GM19463 (cell line): ENCODE measurements around the gene MRM1.

Experiments
- ATAC-seq: cut with Tn5 transposase; IDR thresholded peaks from one replicate; pipeline ENCODE4 v1.9.1; 2021; ENCODE audit warnings: mild to moderate bottlenecking, moderate library complexity; ENCODE audit not compliant: unreplicated experiment

The MRM1 gene, protein sequence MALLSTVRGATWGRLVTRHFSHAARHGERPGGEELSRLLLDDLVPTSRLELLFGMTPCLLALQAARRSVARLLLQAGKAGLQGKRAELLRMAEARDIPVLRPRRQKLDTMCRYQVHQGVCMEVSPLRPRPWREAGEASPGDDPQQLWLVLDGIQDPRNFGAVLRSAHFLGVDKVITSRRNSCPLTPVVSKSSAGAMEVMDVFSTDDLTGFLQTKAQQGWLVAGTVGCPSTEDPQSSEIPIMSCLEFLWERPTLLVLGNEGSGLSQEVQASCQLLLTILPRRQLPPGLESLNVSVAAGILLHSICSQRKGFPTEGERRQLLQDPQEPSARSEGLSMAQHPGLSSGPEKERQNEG

DNA sequence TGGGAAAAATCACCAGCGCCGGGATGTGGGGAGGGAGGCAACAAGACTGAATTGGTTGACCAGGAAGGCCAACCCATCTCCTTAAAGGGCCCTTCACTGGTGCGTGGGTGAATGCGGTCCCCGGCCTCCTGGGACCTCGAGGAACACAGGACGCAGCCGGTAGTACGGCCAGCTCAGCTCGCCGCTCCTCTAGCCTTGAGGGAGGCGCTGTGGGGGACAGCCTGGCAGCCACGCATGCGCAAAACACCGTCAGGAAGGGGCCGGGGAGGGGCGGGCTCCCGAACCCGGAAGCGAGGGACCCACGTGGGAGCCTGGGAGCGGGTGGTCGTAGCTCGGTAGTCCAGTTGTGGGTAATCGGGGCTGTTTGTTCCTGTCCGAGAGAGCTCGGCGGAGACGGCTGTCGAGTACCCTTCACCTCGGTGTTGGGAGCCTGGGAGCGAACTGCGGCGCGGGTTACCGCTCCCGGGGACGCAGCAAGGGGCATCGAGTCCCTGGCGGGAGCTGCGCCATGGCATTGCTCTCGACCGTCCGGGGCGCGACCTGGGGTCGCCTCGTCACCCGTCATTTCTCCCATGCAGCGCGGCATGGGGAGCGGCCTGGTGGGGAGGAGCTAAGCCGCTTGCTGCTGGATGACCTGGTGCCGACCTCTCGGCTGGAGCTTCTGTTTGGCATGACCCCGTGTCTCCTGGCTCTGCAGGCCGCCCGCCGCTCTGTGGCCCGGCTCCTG, at the start of gene MRM1:
Gene MRM1 (plus strand): TSS at position 281 of the 727 bp plus-strand sequence. CDS start 228 bp downstream, at position 509.
- peak; percentile 83 for ATAC-seq

DNA sequence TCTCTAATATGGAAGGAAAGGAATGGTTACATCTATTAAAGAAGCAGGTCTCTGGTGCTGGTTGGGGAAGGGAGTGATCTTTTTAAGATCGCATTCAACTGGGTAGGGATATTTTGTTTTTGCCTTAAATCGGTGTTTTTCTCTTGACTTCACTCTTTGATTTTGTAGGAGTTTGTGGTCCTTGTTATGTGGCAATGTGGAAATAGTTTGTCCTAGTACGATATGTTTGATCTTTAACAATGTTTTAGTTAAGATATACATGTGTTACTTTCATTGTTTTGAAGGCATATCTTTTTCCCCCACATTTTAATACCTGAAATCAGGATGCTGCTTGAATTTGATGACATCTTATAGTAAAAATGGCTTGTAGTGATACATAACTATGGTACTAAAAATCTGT, 47.9 kb upstream of the MRM1 start:
- ATAC-seq, result no peak

DNA sequence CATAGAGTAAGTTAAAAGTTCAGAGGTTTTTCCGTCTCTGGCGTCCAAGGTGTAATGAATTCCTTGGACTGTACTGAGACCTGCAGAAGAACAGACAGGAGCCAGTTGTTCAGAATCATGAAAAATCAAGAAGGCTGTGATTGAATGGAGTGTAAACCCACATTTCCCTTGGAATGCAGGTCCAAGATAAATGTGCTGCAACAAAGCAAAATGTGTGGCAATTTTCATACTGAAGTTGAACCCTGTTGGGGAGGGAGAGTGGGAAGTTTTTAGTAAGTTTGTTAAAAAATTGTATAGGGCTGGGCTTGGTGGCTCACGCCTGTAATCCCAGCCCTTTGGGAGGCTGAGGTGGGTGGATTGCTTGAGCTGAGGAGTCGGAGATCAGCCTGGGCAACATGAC, 35.3 kb upstream of the MRM1 start:
- no peak for ATAC-seq

DNA sequence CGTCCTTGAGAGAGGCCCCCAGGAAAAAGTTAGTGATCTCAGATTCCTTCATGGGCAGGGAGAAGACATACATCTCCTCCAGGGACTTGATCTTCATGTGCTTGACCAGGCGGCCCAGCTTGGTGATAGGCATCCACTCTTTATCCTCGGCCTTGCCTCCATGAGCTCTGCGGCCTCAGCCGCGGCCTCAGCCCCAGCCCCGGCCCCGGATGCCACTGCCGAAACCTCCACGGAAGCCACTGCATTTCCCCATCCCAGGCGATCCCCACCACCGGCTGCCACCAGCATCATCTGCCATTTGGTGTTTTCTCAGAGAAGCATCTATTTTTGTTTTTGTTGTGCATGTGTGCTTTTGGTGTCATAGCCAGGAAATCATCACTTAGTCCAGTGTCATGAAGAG, 26.4 kb upstream of the MRM1 start:
- no peak for ATAC-seq

DNA sequence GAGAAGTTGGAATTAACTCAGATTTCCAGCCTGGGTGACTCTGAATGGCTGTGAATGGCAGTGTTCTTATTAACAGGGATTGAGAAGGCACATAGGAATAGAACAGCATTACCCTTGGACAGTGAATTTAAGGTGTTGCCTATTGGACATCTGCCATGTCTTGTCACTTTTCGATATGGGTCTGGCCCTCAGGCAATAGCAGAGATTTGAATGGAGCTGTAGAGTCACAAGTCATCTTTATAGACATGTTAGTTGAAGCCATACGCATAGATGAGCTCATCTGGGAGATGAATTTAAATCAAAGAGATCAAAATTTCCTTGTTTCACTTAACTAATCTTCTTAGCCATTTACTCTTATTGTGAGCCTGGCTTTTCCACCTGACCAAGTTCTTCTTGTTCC, 24.6 kb upstream of the MRM1 start:
- ATAC-seq, result no peak

DNA sequence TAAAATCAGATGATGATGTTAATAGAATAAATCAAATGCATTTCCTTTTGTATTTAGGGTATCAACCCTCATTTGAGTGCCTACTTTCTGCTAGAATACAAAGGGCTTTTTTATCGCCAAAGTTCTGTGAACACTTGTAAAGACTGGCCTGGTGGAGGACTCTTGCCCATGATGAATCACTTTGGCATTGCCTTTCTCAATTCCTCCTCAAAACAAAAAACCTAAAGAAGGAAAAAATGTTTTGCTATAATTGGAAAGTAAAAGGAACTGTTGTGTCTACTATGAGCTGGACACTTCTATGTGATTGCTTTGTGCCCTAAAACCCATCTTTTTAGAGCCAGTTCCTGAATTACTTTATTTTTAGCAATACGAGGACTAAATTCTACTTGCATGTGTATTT, 22.7 kb upstream of the MRM1 start:
- ATAC-seq, result no peak

DNA sequence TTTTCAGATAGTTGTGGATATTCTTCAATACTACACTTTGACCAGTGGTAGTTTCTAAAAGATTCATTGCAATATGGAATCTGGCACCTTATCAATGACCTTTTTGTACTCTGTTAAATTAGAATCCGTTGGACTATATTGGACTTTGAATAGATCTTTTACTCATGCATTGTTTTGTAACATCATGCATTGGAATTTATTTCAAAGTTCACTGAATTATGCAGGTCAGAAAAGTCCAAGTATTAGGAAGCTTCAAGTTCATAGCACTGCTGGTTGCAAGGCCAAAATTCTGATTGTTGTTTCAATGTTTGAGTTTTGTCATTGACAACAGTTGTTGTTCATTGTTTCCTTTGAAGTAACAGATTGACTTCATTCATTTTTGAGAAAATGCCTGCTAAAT, 17.6 kb upstream of the MRM1 start:
- ATAC-seq, result no peak

DNA sequence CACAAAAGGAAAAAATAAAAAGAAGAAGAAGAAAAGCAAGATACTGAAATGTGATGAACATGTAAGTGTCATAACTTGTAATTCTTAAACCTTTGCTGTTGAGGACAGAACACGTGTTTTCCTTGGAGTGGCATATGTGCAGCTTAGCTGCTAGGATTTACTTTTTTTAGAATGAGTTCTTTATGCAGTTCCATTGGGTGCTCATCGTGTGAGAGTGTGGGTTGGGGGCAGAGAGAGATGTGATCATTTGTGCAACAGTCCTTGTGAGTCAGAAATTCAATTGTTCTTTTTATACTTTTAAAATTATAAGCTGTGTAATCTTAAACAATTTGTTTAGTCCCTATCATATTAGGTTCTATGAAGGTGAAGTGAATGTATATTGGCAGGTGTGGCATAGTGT, 15.2 kb upstream of the MRM1 start:
- no peak for ATAC-seq

DNA sequence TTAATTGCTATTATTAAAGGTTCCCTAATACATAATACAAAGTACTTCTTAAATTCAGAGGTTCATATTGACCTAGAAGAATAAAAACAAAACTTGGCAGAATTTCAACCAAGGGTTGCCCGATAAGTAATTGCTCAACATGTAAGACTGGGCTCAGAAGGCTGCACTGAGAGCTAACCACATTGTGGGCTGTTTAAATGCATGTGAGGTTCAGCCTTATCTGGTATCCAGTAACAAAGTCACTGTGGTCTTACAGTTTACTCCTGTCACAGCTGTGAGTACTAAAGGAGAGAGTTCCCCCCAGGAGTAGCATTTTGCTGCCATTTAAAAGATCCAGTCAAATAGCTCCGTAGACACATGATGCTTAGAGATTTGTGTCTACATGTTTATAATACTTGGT, 11.3 kb upstream of the MRM1 start:
- ATAC-seq, result no peak

DNA sequence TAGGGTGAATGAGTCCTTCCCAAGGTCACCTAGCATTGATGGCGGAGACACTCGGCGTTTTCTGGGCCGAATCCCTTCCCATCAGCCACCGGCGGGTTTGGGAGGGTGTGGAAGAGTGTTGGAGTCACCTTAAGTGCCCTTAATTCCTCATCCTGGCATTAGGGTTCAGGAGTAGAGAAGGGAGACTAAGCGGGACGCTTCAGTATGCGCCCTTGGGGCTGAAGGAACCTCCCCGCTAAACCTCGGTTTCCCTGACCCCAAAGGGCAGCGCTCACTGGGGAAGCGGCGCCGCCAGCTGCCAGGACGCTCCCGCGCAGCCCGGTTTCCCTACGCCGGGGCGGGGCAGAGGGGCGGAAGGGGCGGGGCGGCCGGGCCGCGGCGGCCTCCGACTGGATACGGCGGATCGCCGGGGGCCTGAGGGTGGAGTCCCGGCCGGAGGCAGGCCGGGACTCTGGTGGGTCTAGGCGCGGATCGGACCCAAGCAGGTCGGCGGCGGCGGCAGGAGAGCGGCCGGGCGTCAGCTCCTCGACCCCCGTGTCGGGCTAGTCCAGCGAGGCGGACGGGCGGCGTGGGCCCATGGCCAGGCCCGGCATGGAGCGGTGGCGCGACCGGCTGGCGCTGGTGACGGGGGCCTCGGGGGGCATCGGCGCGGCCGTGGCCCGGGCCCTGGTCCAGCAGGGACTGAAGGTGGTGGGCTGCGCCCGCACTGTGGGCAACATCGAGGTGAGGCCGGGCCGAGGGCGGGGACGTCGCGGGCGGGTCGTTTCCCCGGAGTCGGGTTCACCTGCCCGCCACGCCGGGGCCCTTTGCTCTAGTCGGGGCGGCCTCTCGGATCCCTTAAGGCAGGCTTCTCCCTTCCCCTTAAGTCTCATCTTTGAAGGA, 9.7 kb upstream of the MRM1 start, which contains the start of gene DHRS11:
Gene DHRS11 (plus strand): TSS at position 446 of the 882 bp plus-strand sequence. CDS start 131 bp downstream, at position 577.
- peak; percentile 89 for ATAC-seq

DNA sequence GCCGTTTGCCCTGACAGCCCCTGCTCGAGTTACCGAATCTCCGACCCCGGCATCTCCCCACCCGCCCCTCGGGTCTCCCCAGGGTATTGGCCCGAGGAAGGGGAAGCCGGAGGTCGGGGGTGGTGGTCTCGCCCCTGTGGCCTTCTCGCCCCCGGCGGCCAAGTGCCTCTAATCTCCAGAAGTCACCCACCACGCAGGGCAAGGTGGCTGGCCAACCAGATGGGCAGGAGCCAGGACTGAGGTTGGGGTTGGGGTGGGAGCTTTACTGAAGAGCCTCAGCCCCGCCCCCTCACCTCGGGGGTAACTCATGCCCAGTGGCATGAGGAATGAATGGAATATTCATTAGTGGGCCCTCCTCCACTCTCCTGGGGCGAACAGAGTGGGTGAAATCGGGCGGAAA, 9.1 kb upstream of the MRM1 start:
- ATAC-seq, result no peak

DNA sequence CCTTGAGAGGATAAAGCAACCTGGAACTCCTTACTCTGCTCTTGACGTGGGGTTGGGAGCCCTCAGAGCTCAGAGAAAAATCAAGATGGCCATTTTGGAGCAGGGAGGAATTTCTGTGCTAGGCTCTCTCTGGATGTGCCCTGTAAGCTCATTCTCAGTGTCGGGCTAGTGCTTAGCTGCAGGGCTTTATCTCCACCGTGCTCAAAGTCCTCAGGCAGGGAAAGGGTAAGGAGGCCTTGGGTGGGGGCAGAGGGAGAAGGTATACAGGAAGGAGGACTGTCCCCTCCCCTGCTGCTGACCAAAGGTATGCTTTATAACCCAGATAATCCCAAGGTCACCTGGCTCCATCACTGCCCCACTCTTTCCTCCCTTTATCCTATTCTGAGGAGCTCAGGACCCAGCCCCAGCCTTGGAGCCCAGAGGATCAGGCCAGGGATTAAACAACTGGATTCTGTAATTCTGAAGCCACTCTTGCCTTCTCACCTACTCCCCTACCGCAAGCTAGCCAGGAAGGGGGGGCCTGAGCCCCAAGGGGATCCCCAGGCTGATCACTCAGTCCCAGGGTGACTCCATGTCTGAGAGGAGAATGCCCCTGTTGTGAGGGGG, 8.6 kb upstream of the MRM1 start:
- no peak for ATAC-seq

DNA sequence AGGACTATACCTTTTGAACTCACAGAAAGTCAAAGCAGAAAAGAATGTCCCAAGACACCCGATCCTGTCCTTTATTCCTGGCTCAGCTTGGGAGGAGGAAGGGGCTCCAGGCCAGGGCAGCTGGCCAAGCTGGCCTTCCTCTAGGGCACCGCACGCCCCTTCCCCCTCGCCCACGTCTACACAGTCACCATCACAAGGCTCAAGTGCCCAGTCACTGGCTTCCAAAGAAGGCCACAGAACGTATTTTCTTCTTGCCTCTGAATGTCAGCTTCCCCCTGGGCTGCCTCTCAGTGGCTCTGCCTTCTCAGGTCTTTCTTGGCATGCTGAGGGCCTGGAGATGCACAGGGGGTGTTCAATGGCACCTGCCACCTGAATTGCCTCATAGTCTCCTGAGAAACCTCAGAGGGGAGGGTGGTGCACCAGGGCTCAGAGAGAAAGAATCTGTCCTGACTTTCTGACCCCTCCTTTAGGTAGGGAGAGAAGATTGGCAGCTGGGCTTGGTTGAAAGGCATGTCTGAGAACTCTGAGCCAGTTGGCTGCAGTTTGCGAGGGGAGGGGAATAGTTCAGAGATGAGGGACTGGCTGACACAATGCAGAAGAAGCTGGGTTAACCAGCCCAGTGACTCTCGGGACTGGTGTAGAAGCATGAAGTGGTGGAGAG, 7.6 kb upstream of the MRM1 start:
- no peak for ATAC-seq

DNA sequence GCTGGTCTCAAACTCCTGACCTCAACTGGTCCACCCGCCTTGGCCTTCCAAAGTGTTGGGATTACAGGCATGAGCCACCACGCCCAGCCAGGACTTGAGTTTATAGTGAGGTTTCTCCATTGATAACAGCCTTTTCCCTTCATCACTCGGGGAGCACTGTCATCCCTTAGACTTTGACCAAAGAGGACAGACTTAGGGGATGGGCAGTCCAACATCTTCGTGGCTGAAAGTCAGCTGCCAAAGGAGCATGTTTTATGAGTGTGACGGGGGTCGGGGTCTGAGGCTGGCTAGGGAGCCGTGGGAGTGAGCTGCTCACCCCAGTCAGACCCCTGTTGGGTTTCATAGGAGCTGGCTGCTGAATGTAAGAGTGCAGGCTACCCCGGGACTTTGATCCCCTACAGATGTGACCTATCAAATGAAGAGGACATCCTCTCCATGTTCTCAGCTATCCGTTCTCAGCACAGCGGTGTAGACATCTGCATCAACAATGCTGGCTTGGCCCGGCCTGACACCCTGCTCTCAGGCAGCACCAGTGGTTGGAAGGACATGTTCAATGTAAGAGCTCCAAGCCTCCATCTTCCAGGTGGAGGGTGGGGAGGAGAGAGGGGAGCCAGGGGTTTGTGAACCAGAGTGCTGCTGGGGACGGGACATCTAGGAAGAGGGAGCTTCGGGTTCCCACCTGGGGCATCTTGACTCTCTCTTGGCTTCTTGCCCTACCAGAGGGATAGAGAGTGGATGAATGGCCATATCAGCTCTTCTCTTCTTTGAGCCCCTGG, 6.6 kb upstream of the MRM1 start:
- no peak for ATAC-seq

DNA sequence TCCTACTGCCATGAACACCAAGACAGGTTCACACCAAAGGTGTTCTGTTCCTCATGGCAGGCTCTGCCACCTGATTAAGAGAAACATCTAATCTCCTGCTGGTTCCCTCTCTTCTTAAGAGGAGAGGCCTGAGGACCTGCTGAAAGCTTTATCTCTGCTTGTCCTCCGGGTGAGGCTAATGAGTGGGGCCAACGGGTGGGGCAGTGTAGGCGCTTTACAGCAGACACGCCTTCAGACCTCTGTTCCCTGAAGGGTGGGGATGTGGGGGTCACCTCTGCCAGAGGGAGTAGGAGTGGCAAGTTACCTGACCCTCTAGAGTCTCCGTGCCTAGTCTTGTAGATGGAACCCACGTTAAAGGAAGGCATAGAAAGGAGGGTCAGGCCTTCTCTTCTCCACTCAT, 4.2 kb upstream of the MRM1 start:
- ATAC-seq, result no peak

DNA sequence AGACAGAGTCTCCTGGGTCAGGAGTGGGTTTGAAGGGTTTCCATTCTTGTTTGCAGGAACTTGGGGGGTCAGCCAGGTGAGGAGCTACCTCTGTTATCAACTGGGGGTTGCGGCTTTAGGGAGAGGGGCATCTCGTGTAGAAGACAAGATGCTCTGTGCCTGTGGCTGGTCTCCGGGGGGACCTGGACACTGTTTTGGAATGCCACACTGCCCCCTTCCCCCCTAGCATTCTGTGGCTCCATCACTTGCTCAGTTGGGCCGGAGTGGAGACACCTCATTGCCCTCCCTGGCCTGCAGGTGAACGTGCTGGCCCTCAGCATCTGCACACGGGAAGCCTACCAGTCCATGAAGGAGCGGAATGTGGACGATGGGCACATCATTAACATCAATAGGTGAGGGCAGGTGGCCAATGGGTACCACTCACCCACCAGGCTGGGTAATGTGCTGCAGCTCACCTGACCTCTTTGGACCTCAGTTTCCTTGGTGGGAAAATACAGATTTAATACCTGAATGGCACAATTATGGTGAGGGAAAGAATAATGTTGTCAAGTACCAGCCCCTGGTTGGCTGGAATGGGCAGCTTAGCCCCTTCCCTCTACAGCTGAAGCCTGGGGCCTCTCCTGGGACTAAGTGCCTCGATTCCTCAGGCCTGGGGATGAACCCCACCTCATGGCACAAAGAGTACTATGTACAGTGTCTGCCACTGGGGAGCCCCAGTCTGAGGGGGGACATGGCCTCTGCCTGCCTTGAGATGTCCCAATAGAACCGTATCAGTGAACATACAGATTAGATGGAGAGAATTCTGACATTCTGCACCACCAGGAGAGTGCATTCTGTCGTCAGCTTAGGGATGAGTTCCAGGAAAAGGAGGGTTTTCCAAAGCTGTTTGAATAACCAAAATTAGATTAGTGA, 3.3 kb upstream of the MRM1 start:
- no peak for ATAC-seq

DNA sequence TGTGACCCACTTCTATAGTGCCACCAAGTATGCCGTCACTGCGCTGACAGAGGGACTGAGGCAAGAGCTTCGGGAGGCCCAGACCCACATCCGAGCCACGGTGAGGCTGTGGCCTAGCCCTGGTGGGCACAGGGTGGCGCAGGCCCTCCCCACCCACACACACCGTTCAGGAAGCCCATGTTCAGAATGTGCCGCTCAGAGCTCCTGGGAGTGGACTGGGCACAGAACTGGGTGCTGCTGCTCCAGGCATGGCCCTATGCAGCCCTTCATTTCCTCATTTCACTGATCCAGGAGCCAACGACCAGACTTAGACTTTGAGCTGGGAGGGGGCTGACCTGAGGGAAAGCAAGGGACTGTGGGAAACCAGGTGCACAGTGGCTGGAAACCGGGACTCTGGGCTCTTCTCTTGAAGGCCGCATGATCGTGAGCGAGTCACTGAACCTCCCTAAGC, 2.4 kb upstream of the MRM1 start:
- no peak for ATAC-seq

DNA sequence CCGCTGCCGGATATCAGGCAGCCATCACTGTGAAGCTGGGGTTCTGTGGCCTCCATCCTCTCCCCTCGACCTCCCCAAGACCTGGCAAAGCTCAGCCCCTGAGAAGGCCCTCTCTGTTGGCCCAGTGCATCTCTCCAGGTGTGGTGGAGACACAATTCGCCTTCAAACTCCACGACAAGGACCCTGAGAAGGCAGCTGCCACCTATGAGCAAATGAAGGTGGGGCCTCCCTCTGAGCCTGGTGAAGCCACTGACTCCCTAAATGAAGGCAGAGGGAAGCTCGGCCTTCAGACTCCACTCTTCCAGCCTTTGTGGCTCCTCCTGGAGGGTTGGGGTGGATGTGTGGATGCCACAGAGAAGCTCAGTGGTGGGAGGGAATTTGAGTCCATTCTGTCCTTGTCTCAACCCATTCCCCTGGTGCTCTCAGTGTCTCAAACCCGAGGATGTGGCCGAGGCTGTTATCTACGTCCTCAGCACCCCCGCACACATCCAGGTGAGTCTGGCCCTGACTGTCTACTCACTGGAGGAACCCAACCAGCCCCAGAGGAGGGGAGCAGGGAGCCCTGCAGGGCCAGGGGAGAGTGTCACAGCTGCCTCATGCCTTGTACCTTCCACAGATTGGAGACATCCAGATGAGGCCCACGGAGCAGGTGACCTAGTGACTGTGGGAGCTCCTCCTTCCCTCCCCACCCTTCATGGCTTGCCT, 1.7 kb upstream of the MRM1 start:
- ATAC-seq, result no peak
